HEK293T (cell line): Measurements from ENCODE around the gene UBE2I.
A peak's percentile ranks its signal among the peaks of the same experiment; 100 is the strongest.

ENCODE experiments used
- CTCF ChIA-PET: fragments of 350-600 bp; formaldehyde crosslinking; extraction: SDS; loops from one replicate; lab custom pipeline; 2021; ENCODE audit warnings: antibody characterized with exemption, inconsistent platforms; lab: Yijun Ruan, JAX
- POLR2A ChIA-PET: fragments of 350-600 bp; formaldehyde crosslinking; extraction: SDS; loops from one replicate; lab custom pipeline; 2020; ENCODE audit warnings: antibody characterized with exemption, inconsistent platforms; lab: Yijun Ruan, JAX
- DNase-seq: peaks from one replicate; pipeline ENCODE4 v3.0.0; 2012; ENCODE audit warnings: mixed read lengths; ENCODE audit errors: extremely low spot score
- ARNT ChIP-seq: fragments of 450-650 bp; IDR thresholded peaks from 2 replicates; pipeline ENCODE4 v1.6.1; 2017; ENCODE audit warnings: mild to moderate bottlenecking
- BHLHE40 ChIP-seq: fragments of 450-650 bp; IDR thresholded peaks from 2 replicates; pipeline ENCODE4 v1.6.1; 2016; ENCODE audit warnings: mild to moderate bottlenecking, moderate library complexity, borderline replicate concordance
- CTBP1 ChIP-seq: fragments of 450-650 bp; IDR thresholded peaks from 2 replicates; pipeline ENCODE4 v1.6.1; 2016; ENCODE audit warnings: borderline replicate concordance
- ELF4 ChIP-seq: fragments of 450-650 bp; IDR thresholded peaks from 2 replicates; pipeline ENCODE4 v1.6.1; 2017; ENCODE audit warnings: antibody characterized with exemption
- FOXA1 ChIP-seq: fragments of 450-650 bp; IDR thresholded peaks from 2 replicates; pipeline ENCODE4 v1.6.1; 2016; ENCODE audit warnings: mild to moderate bottlenecking
- FOXK2 ChIP-seq: fragments of 450-650 bp; IDR thresholded peaks from 2 replicates; pipeline ENCODE4 v1.6.1; 2016; ENCODE audit warnings: mild to moderate bottlenecking
- FOXM1 ChIP-seq: fragments of 450-650 bp; IDR thresholded peaks from 2 replicates; pipeline ENCODE4 v1.6.1; 2017; ENCODE audit warnings: mild to moderate bottlenecking, borderline replicate concordance
- HDGF ChIP-seq: fragments of 450-650 bp; IDR thresholded peaks from 2 replicates; pipeline ENCODE4 v1.6.1; 2017; ENCODE audit warnings: antibody characterized with exemption, borderline replicate concordance
- L3MBTL2 ChIP-seq: fragments of 450-650 bp; conservative IDR thresholded peaks from 2 replicates; pipeline ENCODE4 v1.6.1; 2016; ENCODE audit warnings: mild to moderate bottlenecking
- LEF1 ChIP-seq: fragments of 450-650 bp; IDR thresholded peaks from 2 replicates; pipeline ENCODE4 v1.6.1; 2017; ENCODE audit warnings: mild to moderate bottlenecking, borderline replicate concordance
- NFRKB ChIP-seq: fragments of 450-650 bp; IDR thresholded peaks from 2 replicates; pipeline ENCODE4 v1.6.1; 2016; ENCODE audit warnings: mild to moderate bottlenecking, moderate library complexity
- PKNOX1 ChIP-seq: fragments of 450-650 bp; IDR thresholded peaks from 2 replicates; pipeline ENCODE4 v1.6.1; 2016
- SP1 ChIP-seq: fragments of 450-650 bp; IDR thresholded peaks from 2 replicates; pipeline ENCODE4 v1.6.1; 2017
- SUZ12 ChIP-seq: fragments of 450-650 bp; IDR thresholded peaks from 2 replicates; pipeline ENCODE4 v1.6.1; 2016; ENCODE audit warnings: mild to moderate bottlenecking
- TARDBP ChIP-seq: fragments of 450-650 bp; IDR thresholded peaks from 2 replicates; pipeline ENCODE4 v1.6.1; 2016
- ZNF384 ChIP-seq: fragments of 450-650 bp; IDR thresholded peaks from 2 replicates; pipeline ENCODE4 v1.6.1; 2016

UBE2I gene

DNA sequence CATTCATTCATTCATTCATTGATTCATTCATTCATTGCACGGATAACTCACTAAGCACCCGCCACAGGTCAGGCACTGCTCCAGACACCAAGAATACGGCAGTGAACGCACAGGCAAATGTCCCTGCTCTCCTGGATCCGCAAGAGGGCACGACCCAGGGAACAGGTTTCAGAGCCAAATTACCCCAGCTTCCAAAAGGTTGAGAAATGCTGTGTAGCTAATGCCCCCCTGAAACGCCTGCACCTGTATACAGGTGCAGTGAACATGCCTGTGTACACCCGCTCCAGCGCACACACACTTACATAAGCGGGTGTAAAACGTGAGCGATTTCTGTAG lies 9.6 kb upstream of the UBE2I start:
- CTCF ChIA-PET = interaction anchor here (0.7 kb wide), 1 partner anchor 30 kb away, joined by 3 read pairs; no protein-coding TSS in a partner anchor
- TF ChIP-seq ZNF384 = no peak
- TF ChIP-seq SP1 = no peak
- POLR2A ChIA-PET = no interaction called here
- DNase-seq = no peak

DNA sequence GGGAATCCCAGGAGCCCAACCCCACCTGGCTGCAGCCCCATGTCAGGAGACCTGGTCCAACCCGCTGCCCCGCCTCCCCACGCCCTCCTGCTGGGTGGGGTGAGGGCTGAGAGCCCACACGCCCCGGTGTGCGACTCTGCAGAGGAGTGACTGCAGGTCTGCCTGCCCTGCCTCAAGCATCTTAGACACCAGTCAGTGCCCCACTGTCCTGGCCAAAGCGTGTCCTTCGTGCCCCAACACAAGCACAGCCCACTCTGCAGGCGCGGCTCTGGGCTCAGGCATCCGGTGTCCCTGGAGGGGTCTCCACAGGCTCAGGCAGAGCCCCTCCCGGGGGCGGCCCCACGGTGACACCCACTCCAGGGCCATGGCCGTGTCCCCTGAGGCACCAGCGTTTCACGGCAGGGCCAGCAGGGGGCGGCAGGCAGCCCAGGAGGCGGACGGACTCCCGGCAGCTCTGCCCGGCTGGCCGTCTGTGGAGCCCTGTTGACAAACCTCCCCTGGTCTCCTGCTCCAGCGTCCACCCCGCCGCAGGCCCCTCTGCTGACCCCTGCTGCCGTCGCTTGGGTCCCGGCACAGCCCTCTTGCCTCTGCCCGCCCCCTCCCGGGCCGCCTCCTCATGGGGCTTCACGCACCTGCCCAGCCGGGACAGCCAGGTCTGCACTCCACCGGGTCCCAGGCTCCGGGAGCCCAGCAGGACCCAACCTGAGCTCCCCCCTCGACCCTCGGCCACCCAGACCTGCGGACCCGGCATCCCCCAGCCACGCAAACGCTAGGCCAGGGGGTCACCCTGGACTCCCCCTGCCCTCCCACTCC lies 8.6 kb upstream of the UBE2I start:
- DNase-seq = peak; percentile 89
- TF ChIP-seq FOXM1 (peak; percentile 74), SP1 (no peak)
- POLR2A ChIA-PET = interaction anchor here (1.3 kb wide), 1 partner anchor 11 kb away, joined by 5 read pairs; no protein-coding TSS in a partner anchor
- CTCF ChIA-PET = interaction anchor here (0.6 to 1.3 kb wide), 4 partner anchors 11 to 571 kb away, joined by 3 to 6 read pairs (median 3); no protein-coding TSS in a partner anchor

DNA sequence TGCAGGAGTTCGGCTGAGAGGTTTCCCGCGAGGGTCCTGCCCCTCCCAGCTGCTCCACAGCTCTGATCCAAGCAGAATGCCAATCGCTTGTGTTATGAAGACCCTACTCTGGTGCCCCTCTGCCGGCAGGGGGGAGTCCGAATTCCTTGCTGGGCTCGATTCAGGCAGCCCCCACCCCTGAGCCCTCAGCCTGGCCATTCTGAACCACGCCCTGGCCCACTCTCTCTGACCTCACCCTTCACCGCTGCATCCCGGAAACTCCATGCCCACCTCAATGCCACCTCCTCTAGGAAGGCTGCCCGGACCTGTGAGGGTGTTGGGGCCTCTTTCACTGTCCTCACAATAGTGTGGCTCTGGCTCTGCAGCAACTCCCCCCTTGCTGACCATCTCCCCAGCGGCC lies 7.9 kb upstream of the UBE2I start:
- no peak for TF ChIP-seq L3MBTL2
- ChIA-PET CTCF (interaction anchor here (0.6 to 1.3 kb wide), 2 partner anchors 11 to 572 kb away, joined by 3 to 6 read pairs; no protein-coding TSS in a partner anchor), POLR2A (interaction anchor here (1.3 kb wide), 1 partner anchor 12 kb away, joined by 5 read pairs; no protein-coding TSS in a partner anchor)

GRCh38 chr16:1305823-1306222 lies 3.6 kb upstream of the UBE2I start:
- TF ChIP-seq ZNF384 = no peak
- TF ChIP-seq PKNOX1 = no peak
- TF ChIP-seq FOXA1 = no peak
- no peak for TF ChIP-seq ELF4
- no peak for TF ChIP-seq SUZ12
- TF ChIP-seq SP1 = no peak
- TF ChIP-seq TARDBP = no peak
- TF ChIP-seq L3MBTL2 = no peak
- TF ChIP-seq BHLHE40 = no peak
- POLR2A ChIA-PET = interaction anchor here (0.8 to 1.0 kb wide), 2 partner anchors 38 to 41 kb away, joined by 3 read pairs; no protein-coding TSS in a partner anchor

More for the DNA sequence above, 7.9 kb upstream of the UBE2I start:
- no peak for DNase-seq

DNA sequence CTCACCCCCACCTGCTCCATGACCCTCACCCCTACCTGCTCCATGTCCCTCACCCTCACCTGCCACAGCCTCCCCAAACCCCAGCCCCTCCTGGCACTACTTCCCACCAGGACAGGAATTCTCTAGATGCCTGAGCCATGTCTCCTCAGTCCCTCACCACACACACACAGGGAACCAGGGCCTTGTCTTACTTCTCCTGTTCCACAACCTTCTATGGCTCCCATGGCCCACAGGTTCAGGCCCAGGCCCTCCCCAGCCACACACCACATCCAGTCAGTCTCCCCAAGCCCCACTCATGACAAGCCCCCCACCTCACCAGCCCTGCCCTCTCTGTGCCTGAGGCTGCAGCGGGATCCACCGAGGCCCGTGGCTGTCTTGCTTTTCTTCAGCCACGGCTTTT lies 3.1 kb upstream of the UBE2I start:
- no peak for DNase-seq
- ChIA-PET POLR2A (interaction anchor here (1.0 kb wide), 1 partner anchor 41 kb away, joined by 3 read pairs; no protein-coding TSS in a partner anchor), CTCF (no interaction called here)
- TF ChIP-seq SP1 (no peak), HDGF (no peak), CTBP1 (no peak), L3MBTL2 (no peak), FOXM1 (no peak), ZNF384 (no peak), LEF1 (no peak), PKNOX1 (no peak), FOXA1 (no peak), TARDBP (no peak), FOXK2 (no peak), BHLHE40 (no peak), ELF4 (no peak), SUZ12 (no peak), NFRKB (no peak), ARNT (no peak)

More at GRCh38 chr16:1305823-1306222, 3.6 kb upstream of the UBE2I start:
- CTCF ChIA-PET = no interaction called here
- DNase-seq = no peak

- ChIA-PET CTCF (no interaction called here), POLR2A (interaction anchor here (1.0 to 1.2 kb wide), 5 partner anchors 18 to 112 kb away, joined by 3 to 8 read pairs (median 3); partner anchors contain the start of gene UQCC4)
- TF ChIP-seq ZNF384 (no peak), PKNOX1 (peak; percentile 62; the same call in 1 of the 2 replicates)
- no peak for DNase-seq
Measured at GRCh38 chr16:1308036-1308976, 1.1 kb upstream of the UBE2I start.
